Right renal cortex interstitium (tissue), 3 donors: ENCODE results near the gene NSA2. TPM values are rescaled to one million over a fixed set of nuclear protein-coding genes. Genes with fewer than 3 reads are reported as not detected.
"Not testable (repeated sequence)": the region's sequence is repeated elsewhere in the genome, so short reads cannot be mapped to it uniquely, and the experiment has no call there.

Experiments used
- DNase-seq, 3 donors: peaks; one replicate each; pipeline ENCODE4 v3.0.0-alpha.2; 2013; ENCODE audit warnings: low read depth in 3 of 3, low spot score in 2 of 3
- polyA plus RNA-seq, 3 donors: library from polyadenylated mRNA; unstranded; fragments of 120-200 nt; gene quantifications; one replicate each; pipeline ENCODE4 v1.2.1, GENCODE V29; 2013; ENCODE audit not compliant: insufficient read length in 3 of 3

NSA2 gene
- 100 to 1,000 TPM; 262 to 326 (median 286) TPM for polyA plus RNA-seq

DNA sequence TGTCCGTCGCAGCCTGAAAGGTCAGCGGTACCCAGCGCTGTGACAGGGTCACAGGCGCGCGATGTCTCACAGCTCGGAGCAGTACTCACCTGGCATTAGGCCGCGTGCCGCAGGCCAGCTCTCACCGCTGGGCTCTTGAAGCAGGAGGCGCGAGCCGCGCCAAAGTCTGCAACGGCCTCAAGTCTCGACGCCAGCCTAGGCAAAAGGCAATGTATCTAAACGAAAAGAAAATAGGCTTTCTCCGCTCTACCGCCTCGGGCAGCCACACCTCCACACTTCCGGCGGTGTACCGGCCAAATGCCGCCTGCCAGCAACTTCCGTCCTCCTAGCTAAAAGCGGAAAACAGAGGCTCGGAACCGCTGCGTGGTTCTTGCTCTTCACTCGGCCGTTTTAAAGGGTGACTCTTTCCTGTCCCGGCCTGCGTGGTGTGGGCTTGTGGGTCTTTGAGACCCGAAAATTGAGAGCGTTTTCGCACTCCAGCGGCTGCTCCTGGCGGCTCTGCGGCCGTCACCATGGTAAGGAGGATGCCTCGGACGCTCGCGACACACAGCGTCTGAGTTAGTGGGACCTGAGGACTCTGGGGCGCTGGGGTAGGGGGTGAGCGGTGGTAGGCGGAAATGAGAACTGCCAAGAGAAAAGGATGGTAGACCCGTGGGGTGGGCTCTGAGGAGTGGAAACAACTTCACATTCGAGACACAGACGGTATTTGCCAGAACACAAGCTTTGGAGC is at the start of gene NSA2, which contains the start of gene GFM2:
Gene NSA2, plus strand, starts transcription at position 401 of the 730 bp plus-strand sequence. Its CDS starts 112 bp downstream, at position 513.
Gene GFM2, minus strand, starts transcription at position 269 of the 730 bp plus-strand sequence. CDS start 3,375 bp downstream, outside the sequence.
- peak; percentile 81 to 90 (median 89) for DNase-seq

DNA sequence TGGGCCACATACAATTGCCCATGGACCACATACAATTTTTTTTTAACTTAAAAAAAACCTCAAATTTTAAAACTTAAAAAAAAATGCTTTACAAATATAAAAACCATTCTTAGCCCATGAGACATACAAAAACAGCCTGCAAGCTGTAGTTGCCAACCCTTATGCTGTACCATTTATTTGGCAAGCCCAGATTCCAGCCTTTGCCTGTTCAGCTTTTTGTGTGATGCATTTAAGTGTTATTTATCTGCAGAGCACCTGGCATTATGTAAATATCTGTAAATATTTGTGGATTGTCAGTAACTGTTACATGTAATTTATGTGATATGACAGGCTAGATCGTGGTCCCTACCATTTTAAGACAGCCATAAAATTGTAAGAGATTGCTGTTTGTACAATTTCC is 49.5 kb upstream of the NSA2 start:
- no peak for DNase-seq

DNA sequence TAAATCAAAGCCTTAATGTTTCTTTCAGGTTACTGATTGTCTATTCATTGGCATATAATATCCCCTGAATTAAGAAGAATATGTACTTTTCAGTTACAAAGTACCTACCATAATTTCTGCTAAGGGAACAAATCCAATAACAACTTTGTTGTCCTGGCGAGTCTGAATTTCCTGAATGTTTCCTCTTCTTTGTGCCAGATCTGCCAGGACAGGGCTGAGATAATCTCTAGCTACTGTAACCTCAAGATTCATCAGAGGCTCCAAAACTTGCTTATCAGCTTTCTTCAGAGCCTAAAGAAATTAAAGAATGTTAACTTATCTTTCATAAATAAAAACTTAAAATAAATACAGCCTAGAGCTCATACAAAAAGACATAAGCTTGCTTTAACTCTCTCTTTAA is 44.8 kb upstream of the NSA2 start:
- no peak for DNase-seq

DNA sequence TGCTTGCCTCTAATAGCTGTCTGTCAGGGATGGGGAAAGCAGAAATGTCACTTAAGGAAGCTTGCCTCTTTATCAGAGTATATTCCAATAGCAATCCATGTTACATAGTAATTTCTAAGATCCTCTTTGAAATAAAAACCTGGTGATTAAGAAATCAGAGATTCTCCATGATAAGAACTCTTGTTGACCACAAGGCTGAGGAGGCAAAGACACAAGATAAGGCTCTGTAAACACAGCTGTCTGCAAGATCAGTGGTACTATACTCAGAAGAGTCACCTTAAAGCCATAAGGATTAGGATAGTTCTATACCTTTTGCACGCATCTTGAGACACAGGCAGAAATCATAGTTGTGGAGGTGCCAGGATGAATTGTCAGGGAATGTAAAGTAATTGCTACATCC is 41.7 kb upstream of the NSA2 start:
- DNase-seq: no peak

DNA sequence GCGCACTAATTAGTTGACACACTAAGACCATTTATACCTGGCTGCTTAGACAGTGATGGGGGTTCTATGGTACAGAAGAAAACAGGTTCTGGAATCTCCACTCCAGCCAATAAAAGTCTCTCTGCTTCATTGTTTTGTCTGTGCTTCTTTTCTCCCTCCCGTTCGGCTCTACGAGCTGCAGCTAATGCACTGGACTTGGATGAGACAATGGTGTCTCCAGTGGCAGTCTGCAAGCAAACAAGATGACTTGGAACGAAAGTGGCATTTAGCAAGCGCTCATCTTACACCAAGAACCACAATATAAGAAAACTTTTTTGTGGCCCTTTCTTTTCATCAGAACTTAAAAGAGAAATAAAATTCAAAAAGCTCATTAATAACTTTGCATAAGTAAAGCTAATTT is 30.3 kb upstream of the NSA2 start:
- no peak for DNase-seq

DNA sequence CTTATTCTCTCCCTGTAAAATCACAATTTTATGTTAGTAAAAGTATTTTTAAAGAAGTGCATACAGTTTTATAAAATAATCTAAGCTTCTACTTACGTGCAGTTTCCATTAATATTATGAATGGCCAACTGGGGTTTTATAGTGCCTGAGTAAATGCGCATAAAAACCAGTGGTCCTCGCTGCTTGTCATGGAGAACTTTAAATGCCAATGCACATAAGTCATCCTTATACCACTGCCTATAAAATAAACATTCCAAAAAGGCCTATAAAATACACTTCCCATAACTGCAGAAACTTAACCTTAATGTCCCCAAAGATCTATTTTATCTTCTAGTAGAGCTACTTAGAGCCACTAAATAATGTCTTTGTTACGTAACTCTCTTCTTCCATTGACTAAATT is 28.6 kb upstream of the NSA2 start:
- DNase-seq: no peak

DNA sequence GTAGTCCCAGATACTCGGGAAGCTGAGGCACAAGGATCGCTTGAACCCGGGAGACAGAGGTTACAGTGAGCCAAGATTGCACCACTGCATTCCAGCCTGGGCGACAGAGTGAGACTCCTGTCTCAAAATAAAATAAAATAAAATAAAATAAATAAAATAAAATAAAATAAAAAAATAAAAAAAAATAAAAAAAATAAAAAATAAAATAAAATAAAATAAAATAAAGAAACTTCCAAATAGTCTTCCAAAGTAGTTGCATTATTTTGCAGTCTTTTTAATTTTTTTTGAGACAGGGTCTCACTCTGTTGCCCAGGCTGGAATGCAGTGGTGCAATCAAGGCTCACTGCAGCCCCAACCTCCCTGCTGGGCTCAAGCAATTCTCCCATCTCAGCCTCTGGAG is 18.3 kb upstream of the NSA2 start:
- DNase-seq: not testable (repeated sequence)

DNA sequence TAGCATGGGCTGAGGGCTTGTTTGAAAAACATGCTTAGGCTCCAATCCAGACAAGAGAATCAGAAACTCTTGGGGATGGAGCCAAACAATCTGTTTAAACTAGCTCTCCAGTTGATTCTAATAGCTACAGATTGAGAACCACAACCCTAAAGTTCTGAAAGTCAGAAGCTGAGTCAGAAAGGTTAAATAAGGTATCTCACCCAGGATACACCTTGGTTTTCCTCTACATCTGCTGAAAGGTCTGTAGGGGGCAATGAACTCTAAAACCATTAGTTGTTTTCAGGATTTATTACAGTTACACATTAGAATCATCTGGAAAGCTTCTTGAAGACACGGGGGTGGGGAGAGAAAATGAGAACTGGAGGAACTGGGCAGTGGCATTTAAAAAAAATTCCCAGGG is 5.8 kb upstream of the NSA2 start:
- no peak for DNase-seq

DNA sequence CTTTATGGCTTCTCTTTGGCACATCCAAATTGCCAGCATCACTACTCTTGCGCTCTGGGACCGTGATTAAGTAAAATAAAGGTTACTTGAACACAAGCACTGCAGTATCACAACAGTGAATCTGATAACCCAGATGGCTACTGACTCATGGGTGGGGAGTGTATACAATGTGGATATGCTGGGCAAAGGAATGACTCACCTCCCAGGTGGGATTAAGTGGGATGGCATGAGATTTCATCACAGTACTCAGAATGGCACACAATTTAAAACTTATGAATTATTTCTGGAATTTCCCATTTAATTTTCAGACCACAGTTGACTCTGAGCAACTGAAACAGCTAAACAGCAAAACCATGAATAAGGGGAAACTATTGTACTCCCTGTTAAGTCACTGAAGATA is 4.5 kb upstream of the NSA2 start:
- no peak for DNase-seq

DNA sequence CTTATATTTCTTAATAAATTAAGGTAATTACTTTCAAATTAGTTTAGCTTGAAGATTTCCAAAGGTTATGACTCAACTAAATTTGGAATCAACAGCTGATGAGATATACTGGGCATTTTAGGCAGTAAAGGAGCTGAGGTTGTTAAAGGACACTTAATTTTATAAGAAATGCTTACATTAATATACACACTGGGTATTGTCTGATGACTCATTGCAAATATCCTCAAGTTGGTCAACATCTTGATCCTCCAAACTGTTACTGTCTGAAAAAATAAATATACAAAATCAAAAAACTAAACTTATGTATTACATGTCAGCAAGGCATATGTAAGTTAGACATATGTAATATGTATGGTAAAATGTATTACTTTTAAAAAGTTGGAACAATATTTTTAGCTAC is 3.5 kb upstream of the NSA2 start:
- no peak for DNase-seq

DNA sequence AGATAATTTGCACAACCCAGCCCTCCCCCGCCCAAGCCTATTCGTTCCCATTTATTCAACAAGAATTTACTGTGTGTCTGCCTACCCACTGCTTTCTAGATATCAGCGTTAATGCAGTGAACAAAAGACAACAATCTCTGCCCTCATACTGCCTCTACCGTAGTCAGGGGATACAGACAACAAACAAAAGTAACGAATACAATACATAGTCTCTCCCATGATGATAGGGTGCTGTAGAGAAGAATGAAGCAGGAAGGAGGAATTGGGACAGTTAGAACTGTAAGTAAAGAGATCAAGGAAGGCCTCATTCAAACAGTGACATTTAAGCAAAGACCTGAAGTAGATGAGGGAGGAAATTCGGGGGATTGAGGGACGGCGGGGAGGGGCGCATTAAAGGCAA is 1.8 kb upstream of the NSA2 start:
- no peak for DNase-seq

DNA sequence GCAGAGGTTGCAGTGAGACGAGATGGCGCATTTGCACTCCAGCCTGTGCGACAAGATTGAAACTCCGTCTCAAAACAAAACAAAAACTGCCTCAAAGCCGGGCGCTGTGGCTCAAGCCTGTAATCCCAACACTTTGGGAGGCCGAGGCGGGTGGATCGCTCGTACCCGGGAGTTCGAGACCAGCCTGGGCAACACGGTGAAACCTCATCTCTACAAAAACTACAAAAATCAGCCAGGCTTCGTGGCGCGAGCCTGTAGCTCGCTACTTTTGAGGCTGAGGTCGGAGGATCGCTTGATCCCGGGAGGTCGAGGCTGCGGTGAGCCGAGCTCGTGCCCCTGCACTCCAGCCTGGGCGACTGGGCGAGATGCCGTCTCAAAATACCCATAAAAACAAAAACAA is 1.1 kb upstream of the NSA2 start:
- DNase-seq: no peak

DNA sequence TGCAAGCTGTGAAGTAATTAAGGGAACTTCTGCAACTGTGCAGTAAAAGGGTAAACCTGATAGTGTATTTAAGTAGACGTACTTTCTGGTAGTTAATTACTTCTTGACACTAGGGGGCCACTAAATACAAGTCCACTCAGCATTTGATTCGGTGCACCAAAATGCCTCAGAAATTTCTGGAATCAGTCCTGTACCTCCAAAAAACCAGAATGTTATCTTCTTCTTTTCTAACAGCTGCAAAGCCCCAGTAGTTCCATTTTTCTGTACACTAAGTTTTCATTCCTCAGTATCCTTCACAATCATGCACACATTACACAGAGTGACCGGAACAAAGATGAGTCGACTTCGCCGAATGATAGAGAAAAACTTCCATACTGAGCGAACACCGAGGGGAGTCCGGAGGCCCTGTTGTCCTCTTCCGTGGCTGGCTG is 616 bp upstream of the NSA2 start:
- peak; percentile 16 to 52 (median 41) for DNase-seq

DNA sequence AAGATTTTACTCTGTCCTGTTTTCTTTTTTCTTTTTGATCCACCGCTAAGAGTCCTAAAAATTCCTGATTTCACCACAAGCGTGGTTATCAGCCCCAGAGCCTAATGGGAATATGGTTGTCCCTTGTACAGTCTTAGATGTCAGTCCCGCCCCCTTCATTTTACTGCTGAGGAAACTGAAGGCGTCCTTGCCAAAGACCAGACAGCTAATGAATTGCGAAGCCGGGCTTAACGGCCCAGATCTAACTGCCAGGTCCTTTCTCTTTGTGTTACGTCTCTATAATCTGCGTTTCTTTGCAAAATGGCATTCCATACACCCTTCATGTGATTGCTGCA is 497 bp downstream of the NSA2 start:
- peak in 1 of 3 donors; percentile 26 for DNase-seq

DNA sequence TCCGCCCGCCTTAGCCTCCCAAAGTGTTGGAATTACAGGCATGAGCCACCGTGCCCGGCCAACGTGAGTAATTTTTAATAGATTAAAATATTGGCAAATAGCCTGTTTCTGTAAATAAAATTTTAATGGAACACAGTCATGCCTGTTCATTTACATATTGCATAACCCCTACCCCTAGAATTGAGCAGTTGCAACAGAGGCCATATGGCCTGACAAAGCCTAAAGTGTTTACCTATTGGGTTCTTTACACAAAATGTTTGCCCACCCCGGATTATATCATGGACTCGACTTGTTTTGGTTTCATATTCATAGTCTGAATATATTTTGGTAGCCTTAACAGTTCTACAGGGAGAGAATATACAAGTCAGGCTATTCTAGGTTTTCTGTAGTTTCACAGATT is 5.3 kb downstream of the NSA2 start:
- no peak for DNase-seq

DNA sequence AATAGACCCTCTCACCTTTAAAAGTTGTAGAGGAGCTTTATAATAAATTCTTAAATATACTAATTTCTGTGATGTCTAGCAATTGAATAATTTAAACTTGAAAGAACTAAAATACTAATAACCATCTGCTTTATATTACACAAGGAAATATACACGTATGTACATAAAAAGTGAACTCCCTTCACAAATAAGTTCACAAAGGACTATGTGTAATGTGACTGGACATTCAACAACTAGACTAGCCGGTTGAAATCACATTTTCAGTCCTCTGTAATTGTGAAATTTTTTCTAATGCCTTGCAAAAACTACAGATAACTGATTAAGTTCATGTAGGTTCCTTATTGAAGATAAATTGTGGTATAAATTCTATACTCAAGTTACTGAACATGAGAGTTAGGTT is 11.6 kb downstream of the NSA2 start:
- no peak for DNase-seq

DNA sequence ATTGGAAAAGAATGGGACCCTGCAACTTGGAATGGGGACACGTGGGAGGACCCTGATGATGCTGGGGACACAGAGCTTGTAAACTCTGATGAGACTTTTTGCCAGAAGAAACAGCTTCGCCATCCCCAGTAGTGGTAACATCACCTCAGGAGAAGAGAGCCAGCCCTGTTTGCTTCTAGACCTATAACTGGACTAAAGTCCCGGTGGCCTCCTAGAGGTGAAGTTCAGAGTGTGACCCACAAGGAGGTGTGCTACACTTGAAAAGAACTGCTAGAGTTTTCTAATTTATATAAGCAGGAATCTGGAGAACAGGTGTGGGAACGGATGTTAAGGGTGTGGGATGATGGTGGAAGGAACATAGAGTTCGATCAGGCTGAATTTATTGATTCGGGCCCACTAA is 19.8 kb downstream of the NSA2 start:
- DNase-seq: no peak

DNA sequence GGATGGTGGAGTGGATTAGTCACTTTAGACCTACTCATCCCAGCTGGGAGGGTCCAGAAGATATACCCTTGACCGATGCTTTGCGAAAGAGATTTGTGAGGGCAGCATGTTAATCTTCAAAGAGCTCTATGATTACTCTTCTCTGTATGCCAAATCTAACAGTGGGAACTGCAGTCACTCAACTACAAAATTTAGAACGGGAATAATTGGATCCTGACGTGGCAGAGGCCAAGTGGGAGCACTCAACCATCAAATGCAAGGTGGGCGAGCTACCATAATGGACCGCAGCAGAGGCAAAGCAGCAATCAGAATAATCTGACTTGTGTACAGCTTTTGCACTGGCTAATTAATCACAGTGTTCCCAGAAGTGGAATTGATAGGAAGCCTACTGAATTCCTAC is 20.4 kb downstream of the NSA2 start:
- DNase-seq: no peak

DNA sequence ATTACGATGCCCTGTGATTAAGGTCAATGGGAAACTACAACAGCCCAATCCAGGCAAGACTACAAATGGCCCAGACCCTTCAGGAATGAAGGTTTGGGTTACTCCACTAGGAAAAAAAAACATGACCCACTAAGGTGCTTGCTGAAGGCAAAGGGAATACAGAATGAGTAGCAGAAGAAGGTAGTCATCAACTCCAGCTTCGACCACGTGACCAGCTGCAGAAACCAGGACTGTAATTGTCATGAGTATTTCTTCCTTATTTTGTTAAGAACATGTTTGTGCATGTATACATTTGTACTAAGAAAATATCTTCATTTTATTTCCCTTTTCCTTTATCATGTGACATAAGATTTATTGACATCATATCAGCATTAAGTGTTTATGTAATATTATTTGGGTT is 24.6 kb downstream of the NSA2 start:
- DNase-seq: not testable (repeated sequence)

DNA sequence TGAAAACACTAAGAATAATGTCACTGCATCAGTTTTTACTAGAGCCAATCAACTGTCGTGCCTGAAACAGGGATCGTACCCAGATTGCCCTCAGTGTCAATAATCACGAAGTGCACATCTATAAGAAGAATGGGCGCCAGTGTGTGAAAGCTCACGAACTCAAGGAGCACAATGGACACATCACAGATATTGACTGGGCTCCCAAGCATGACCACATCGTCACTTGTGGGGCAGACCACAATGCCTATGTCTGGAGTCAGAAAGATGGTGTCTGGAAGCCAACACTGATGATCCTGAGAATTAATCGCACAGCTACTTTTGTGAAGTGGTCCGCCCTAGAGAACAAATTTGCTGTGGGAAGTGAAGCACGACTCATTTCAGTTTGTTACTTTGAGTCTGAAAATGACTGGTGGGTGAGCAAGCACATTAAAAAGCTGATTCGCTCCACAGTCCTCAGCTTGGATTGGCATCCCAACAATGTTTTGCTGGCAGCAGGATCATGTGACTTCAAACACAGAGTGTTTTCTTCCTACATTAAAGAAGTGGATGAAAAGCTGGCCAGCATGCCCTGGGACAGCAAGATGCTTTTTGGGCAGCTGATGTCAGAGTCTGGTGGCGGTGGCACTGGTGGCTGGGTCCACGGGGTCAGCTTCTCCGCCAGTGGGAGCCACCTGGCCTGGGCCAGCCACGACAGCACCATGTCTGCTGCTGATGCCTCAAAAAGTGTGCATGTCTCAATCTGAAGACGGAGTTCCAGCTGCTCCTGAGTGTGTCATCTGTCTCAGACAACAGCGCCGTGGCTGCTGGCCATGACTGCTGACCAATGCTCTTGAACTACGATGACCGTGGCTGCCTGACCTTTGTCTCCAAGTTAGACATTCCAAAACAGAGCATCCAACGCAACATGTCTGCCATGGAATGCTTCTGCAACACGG is 32.2 kb downstream of the NSA2 start:
- DNase-seq: no peak

DNA sequence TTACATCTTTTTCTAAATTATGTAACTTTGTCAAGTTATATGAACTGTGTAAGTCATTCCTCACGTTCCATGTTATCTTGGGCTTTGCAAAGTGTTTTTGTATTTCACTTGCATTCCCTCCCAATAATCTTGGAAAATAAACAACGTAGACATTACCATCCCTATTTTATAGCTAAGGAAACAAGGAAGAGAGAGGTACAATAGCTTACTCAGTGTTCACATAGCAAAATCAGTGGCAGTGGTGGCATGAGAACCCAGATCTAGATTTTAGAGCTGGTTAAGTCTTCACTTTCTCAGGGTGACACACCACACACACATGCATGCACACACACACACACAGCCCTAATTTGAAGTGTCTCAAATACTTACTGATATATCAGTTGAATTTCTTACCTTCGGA is 34.1 kb downstream of the NSA2 start:
- DNase-seq: no peak

DNA sequence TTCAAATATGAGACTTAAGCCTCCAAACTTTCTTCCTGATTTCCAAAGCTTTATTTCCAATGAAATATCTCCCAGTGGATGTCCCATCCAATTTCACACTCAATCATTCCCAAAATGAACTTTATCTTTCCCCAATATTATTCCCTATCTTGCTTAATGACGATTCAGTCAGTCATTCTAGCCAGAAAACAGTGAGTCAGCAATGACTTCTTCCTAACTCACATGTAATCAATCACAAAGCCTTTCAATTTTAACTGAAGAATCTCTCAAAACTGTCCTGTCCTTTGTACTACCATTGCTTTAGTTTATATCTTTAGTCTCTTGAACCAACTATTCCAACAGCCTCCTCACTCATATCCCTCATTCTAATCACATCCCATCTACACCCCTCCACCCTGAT is 34.9 kb downstream of the NSA2 start:
- DNase-seq: no peak
